K562 (cell line): Measurements from ENCODE around the gene PTPRU. TPM values are rescaled to one million over a fixed set of nuclear protein-coding genes. Genes with fewer than 3 reads are reported as not detected.

ENCODE experiments used
- ATAC-seq: fragments of 200-7000 bp; cut with Tn5 transposase; 3 replicates; pipeline ENCODE4 v1.9.1; 2020; ENCODE audit warnings: moderate library complexity
- BruUV-seq: library from RNA; stranded (reverse); fragments of 400-500 nt; replicated peaks from 2 replicates; lab custom pipeline; 2021; lab: Mats Ljungman, UMichigan
- CTCF ChIA-PET: fragments of 300-600 bp; formaldehyde crosslinking; extraction: SDS; loops from one replicate; lab custom pipeline; 2021; ENCODE audit warnings: low intra/inter-chr PET ratio; lab: Yijun Ruan, JAX
- POLR2A ChIA-PET: fragments of 300-600, 350-650 bp; sonication (Branson Sonifier 250); formaldehyde crosslinking; extraction: SDS; loops from one replicate; lab custom pipeline; 2021; ENCODE audit warnings: antibody characterized with exemption, inconsistent platforms; lab: Yijun Ruan, JAX
- DNase-seq, 4 experiments: peaks; one replicate each; pipeline versions ENCODE4 v3.0.0 to v3.0.0-alpha.2; 2011 to 2018; ENCODE audit warnings: low spot score in 3 of 4, mixed read lengths in 3 of 4; ENCODE audit errors: extremely low read depth in 1 of 4
- FAIRE-seq: peaks from 2 replicates; lab custom pipeline; 2011; peaks lifted over from hg19 to GRCh38; lab: Jason Lieb, UNC
- H2AFZ ChIP-seq: 2 replicates; pipeline ENCODE4 v1.6.0; 2011; ENCODE audit warnings: low read depth, low read length, control low read depth, inconsistent platforms
- H3K27ac ChIP-seq: fragments of 200-600 bp; 3 replicates; pipeline ENCODE4 v1.8.0; 2011; ENCODE audit warnings: low read depth, mild to moderate bottlenecking, control low read depth, inconsistent platforms, low read length, moderate library complexity, mixed read lengths; ENCODE audit errors: extremely low read depth
- H3K27me3 ChIP-seq, 2 experiments: fragments of 300-600 bp in 1 of 2; 2 replicates in 1 of 2; 3 replicates in 1 of 2; pipeline versions ENCODE4 v1.6.0 to v1.8.0; 2011; ENCODE audit warnings: inconsistent platforms in 2 of 2, low read length in 2 of 2, mild to moderate bottlenecking in 1 of 2, mixed read lengths in 1 of 2, moderate library complexity in 1 of 2; ENCODE audit not compliant: control insufficient read depth in 2 of 2, insufficient read depth in 2 of 2
- H3K36me3 ChIP-seq: fragments of 300-600 bp; 3 replicates; pipeline ENCODE4 v1.8.0; 2011; ENCODE audit warnings: mild to moderate bottlenecking, low read length, inconsistent platforms; ENCODE audit not compliant: control insufficient read depth, insufficient read depth
- H3K4me1 ChIP-seq, 2 experiments: fragments of 200-600 bp in 1 of 2; replicated peaks in 1 of 2; 2 replicates in 1 of 2; 3 replicates in 1 of 2; pipeline versions ENCODE4 v1.5.1 to v1.8.0; 2011; ENCODE audit warnings: inconsistent platforms in 2 of 2, low read length in 2 of 2, mild to moderate bottlenecking in 1 of 2, mixed read lengths in 1 of 2, moderate library complexity in 1 of 2; ENCODE audit not compliant: control insufficient read depth in 2 of 2, insufficient read depth in 2 of 2
- H3K4me2 ChIP-seq: 2 replicates; pipeline ENCODE4 v1.6.1; 2011; ENCODE audit warnings: low read length, control low read depth, inconsistent platforms, mixed read lengths; ENCODE audit not compliant: insufficient read depth
- H3K4me3 ChIP-seq: fragments of 200-600 bp; sonication (generic), shearing (Covaris generic); 2 replicates; pipeline ENCODE4 v1.5.1; 2016; ENCODE audit warnings: control low read depth, inconsistent platforms
- H3K79me2 ChIP-seq: fragments of 200-600 bp; 3 replicates; pipeline ENCODE4 v1.8.0; 2011; ENCODE audit warnings: low read length, inconsistent platforms; ENCODE audit not compliant: control insufficient read depth, insufficient read depth
- H3K9ac ChIP-seq, 2 experiments: 2 replicates each; pipeline versions ENCODE4 v1.6.0 to v1.6.1; 2011; ENCODE audit warnings: low read depth in 2 of 2, low read length in 2 of 2, control low read depth in 1 of 2, inconsistent platforms in 1 of 2, mild to moderate bottlenecking in 1 of 2, mixed read lengths in 1 of 2; ENCODE audit not compliant: insufficient read depth in 1 of 2
- H3K9me1 ChIP-seq: one replicate; pipeline ENCODE4 v1.6.0; 2011; ENCODE audit warnings: inconsistent platforms, mild to moderate bottlenecking, low read length, moderate library complexity; ENCODE audit not compliant: control insufficient read depth, insufficient read depth
- H3K9me3 ChIP-seq: replicated peaks from 2 replicates; pipeline ENCODE4 v1.5.1; 2011; ENCODE audit warnings: low read depth, low read length, inconsistent platforms; ENCODE audit not compliant: control insufficient read depth, insufficient read depth
- H4K20me1 ChIP-seq: replicated peaks from 2 replicates; pipeline ENCODE4 v1.6.1; 2011; ENCODE audit warnings: low read length, inconsistent platforms, mixed read lengths; ENCODE audit not compliant: control insufficient read depth, insufficient read depth
- BRCA1 ChIP-seq, 2 experiments: fragments of 450-650 bp in 1 of 2; sonication (generic) in 1 of 2; formaldehyde crosslinking in 1 of 2; IDR thresholded peaks; 2 replicates each; pipeline versions ENCODE4 v1.5.0 to v1.6.1; 2017 to 2020; ENCODE audit warnings: mild to moderate bottlenecking in 1 of 2, missing genetic modification reagents in 1 of 2
- DDX20 ChIP-seq: fragments of 450-650 bp; IDR thresholded peaks from 2 replicates; pipeline ENCODE4 v1.6.1; 2016; ENCODE audit warnings: missing genetic modification characterization, low read depth, mild to moderate bottlenecking, missing compliant biosample characterization, moderate library complexity
- ZEB2 ChIP-seq: fragments of 450-650 bp; IDR thresholded peaks from 2 replicates; pipeline ENCODE4 v1.6.1; 2016
- ZNF146 ChIP-seq: IDR thresholded peaks from one replicate; pipeline ENCODE4 v1.6.1; 2018; ENCODE audit warnings: missing compliant biosample characterization; ENCODE audit not compliant: unreplicated experiment
- WGBS: fragments of 100-300 bp; shearing (Covaris generic); methylation state at CpG from one replicate; pipeline ENCODE4 v1.1.6; 2016; ENCODE audit warnings: low coverage, mixed read lengths; ENCODE audit not compliant: insufficient coverage; ENCODE audit errors: missing lambda C conversion rate; 5-methylcytosine and 5-hydroxymethylcytosine counted together
- in situ Hi-C: fragments of 300-500 bp; cut with MboI; formaldehyde crosslinking; loops from 4 replicates; pipeline ENCODE4 v1.15.0; 2018; ENCODE audit warnings: inconsistent platforms, mixed read lengths
- intact Hi-C: fragments of 100-400 bp; cut with micrococcal nuclease; formaldehyde crosslinking; loops from 2 replicates; pipeline ENCODE4 v1.14.2; 2022
- polyA plus RNA-seq, 8 experiments: library from polyadenylated mRNA; depleted of rRNA in 4 of 8; stranded (reverse) in 5 of 8; unstranded in 3 of 8; fragments of >200 nt; fragmentation: Nextera tagmentation in 2 of 8; fragmentation: Illumina TruSeq in 1 of 8; extraction: Ambion mirVana in 2 of 8; extraction: Trizol in 1 of 8; gene quantifications; 2 replicates each; pipeline versions ENCODE4 v1.2.1 to v1.2.3, GENCODE V29; 2011 to 2014; ENCODE audit warnings: inconsistent platforms in 1 of 8, missing spikeins in 1 of 8
- total RNA-seq, 7 experiments: library from RNA; depleted of rRNA in 6 of 7; stranded (reverse); fragments of >200 nt in 6 of 7; fragmentation: Illumina TruSeq in 2 of 7; extraction: Trizol in 2 of 7; gene quantifications; 2 replicates each; pipeline versions ENCODE4 v1.2.1 to v1.2.3, GENCODE V29; 2011 to 2021; ENCODE audit warnings: low replicate concordance in 1 of 7
- TF ChIP-seq, protein P1 (sequence below): fragments of 250-450 bp; sonication (Bioruptor Pico); IDR thresholded peaks from 2 replicates; pipeline ENCODE4 v1.4.0; 2020
- TF ChIP-seq, protein P2 (sequence below): fragments of 250-450 bp; sonication (Bioruptor Pico); IDR thresholded peaks from 2 replicates; pipeline ENCODE4 v1.8.0; 2022; ENCODE audit warnings: inconsistent platforms, mild to moderate bottlenecking, moderate library complexity, borderline replicate concordance

PTPRU gene
- total and polyA plus RNA-seq, 9 of the 15 experiments (the other 6 are each of a cell fraction or from before 2014, with no cell fraction given), result 0.01 to 2.9 (median 1.0) TPM

DNA sequence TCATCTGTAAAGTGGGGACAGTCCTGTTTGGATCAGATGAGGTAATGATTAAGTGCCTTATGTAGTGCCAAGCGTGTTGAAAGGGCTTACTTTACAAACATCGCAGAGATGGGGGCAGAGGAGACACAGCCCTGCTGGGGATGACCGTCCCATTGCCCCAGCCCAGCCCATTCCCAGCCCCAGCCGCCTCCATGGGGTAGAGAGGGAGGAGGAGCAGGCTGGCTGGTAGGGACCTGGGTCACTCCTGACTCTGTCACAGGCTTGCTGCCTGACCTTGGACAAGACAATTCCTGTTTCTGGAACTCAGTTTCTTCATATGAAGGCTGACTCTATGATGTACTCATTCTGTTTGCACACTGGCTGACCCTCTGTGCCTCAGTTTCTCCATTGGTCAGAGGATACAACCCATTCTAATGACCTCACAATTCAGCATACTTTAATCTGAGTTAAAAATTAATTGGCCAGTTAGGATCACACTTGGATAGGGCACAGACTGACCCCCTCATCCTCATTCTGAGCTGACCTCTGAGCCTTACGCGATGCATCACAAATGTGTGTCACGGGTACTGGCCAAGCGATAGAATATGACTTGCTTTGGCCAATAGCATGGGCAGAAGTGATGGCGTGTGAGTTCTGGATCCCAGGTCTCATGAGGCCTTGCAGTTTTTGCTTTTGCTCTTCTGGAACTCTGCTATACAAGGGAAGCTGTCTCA is 91.1 kb downstream of the PTPRU start:
- no peaks in the 10 kb centered on the region for H3K9me1 ChIP-seq
- H3K27ac ChIP-seq, result no peak overlapping the region
- TF ChIP-seq ZNF146 (CRISPR knock-in tag) (no peak), ZEB2 (no peak), BRCA1 (IDR thresholded peaks at IDR 0.05) (no peak), BRCA1 (CRISPR knock-in tag; IDR thresholded peaks at IDR 0.05) (no peak), DDX20 (tag) (no peak)
- TF ChIP-seq, protein P1, sequence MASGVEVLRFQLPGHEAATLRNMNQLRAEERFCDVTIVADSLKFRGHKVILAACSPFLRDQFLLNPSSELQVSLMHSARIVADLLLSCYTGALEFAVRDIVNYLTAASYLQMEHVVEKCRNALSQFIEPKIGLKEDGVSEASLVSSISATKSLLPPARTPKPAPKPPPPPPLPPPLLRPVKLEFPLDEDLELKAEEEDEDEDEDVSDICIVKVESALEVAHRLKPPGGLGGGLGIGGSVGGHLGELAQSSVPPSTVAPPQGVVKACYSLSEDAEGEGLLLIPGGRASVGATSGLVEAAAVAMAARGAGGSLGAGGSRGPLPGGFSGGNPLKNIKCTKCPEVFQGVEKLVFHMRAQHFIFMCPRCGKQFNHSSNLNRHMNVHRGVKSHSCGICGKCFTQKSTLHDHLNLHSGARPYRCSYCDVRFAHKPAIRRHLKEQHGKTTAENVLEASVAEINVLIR (CRISPR knock-in tag), result no peak
- TF ChIP-seq, protein P2, sequence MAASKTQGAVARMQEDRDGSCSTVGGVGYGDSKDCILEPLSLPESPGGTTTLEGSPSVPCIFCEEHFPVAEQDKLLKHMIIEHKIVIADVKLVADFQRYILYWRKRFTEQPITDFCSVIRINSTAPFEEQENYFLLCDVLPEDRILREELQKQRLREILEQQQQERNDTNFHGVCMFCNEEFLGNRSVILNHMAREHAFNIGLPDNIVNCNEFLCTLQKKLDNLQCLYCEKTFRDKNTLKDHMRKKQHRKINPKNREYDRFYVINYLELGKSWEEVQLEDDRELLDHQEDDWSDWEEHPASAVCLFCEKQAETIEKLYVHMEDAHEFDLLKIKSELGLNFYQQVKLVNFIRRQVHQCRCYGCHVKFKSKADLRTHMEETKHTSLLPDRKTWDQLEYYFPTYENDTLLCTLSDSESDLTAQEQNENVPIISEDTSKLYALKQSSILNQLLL (CRISPR knock-in tag), result no peak
- ChIA-PET POLR2A (no interaction called here), CTCF (no interaction called here)
- H3K4me1 ChIP-seq, result peaks cover 5 to 20% of the 10 kb centered on the region in 2 experiments; a peak in 4 of 5 replicates
- no peak overlapping the region for H3K9ac ChIP-seq
- peaks cover 0 to 29% of the 10 kb centered on the region in 2 experiments; a peak in 3 of 5 replicates for H3K27me3 ChIP-seq
- intact Hi-C loops, result no loop called here
- DNase-seq (no peak), FAIRE-seq (no peak), ATAC-seq (no peak)
- no peak overlapping the region for H3K4me2 ChIP-seq
- in situ Hi-C loops, result no loop called here
- BruUV-seq, result no TSS peak
- H3K4me3 ChIP-seq, result no peak overlapping the region
- peaks cover 7% of the 10 kb centered on the region for H4K20me1 ChIP-seq
- H3K36me3 ChIP-seq, result no peaks in the 10 kb centered on the region
- 31% methylated on average over 9 of the region's 9 CpGs for WGBS
- H2AFZ ChIP-seq, result no peak overlapping the region
- no peaks in the 10 kb centered on the region for H3K79me2 ChIP-seq
- H3K9me3 ChIP-seq, result no peaks in the 10 kb centered on the region
